ENCODE results near the gene ANKRD33B. TPM values are rescaled to one million over a fixed set of nuclear protein-coding genes. Genes with fewer than 3 reads are reported as not detected.

Gene ANKRD33B
- total RNA-seq, 1 donor from 2014 or later, result 170 TPM

- DNase-seq, result no peak
- no peaks in the 10 kb centered on the region for H3K27me3 Mint-ChIP-seq
- H3K4me3 Mint-ChIP-seq, result no peak overlapping the region
- no peaks in the 10 kb centered on the region for H3K36me3 Mint-ChIP-seq (ENCODE audit: low read depth)
- TF ChIP-seq, protein P1, sequence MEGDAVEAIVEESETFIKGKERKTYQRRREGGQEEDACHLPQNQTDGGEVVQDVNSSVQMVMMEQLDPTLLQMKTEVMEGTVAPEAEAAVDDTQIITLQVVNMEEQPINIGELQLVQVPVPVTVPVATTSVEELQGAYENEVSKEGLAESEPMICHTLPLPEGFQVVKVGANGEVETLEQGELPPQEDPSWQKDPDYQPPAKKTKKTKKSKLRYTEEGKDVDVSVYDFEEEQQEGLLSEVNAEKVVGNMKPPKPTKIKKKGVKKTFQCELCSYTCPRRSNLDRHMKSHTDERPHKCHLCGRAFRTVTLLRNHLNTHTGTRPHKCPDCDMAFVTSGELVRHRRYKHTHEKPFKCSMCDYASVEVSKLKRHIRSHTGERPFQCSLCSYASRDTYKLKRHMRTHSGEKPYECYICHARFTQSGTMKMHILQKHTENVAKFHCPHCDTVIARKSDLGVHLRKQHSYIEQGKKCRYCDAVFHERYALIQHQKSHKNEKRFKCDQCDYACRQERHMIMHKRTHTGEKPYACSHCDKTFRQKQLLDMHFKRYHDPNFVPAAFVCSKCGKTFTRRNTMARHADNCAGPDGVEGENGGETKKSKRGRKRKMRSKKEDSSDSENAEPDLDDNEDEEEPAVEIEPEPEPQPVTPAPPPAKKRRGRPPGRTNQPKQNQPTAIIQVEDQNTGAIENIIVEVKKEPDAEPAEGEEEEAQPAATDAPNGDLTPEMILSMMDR (IDR thresholded peaks at IDR 0.05), result no peak
- no peak overlapping the region for H3K27ac Mint-ChIP-seq
- ATAC-seq (ENCODE audit: low read depth), result no peak
- ChIA-PET POLR2A (interaction anchor here (0.6 to 0.8 kb wide), 3 partner anchors 9 to 61 kb away, joined by 3 to 5 read pairs (median 4); no protein-coding TSS in a partner anchor), CTCF (no interaction called here)
- intact Hi-C loops (cut with micrococcal nuclease), result loop anchor here (2.0 kb wide), 1 partner anchor 15 kb away; no protein-coding TSS in a partner anchor
- H3K4me1 Mint-ChIP-seq, result peaks cover 44% of the 10 kb centered on the region
- H3K9me3 Mint-ChIP-seq, result no peaks in the 10 kb centered on the region
These were observed 12.1 kb upstream of the ANKRD33B start for GRCh38 chr5:10551782-10552138.

GRCh38 chr5:10552183-10553143, 11.4 kb upstream of the ANKRD33B start:
- Mint-ChIP-seq H3K4me3 (peak overlapping the region; percentile 15), H3K27me3 (no peaks in the 10 kb centered on the region), H3K4me1 (peaks cover 48% of the 10 kb centered on the region), H3K9me3 (no peaks in the 10 kb centered on the region), H3K27ac (peak overlapping the region; percentile 46), H3K36me3 (ENCODE audit: low read depth) (no peaks in the 10 kb centered on the region)
- ChIA-PET CTCF (interaction anchor here (1.1 kb wide), 1 partner anchor 75 kb away, joined by 6 read pairs; no protein-coding TSS in a partner anchor), POLR2A (interaction anchor here (0.6 to 1.1 kb wide), 3 partner anchors 9 to 17 kb away, joined by 3 to 9 read pairs (median 5); partner anchors contain the start of gene ANKRD33B)
- intact Hi-C loops (cut with micrococcal nuclease), result loop anchor here (1.0 to 2.0 kb wide), 2 partner anchors 10 to 16 kb away; no protein-coding TSS in a partner anchor
- DNase-seq, result no peak
- TF ChIP-seq, protein P1 (IDR thresholded peaks at IDR 0.05), result no peak
- ATAC-seq (ENCODE audit: low read depth), result peak; percentile 87

- CTCF ChIA-PET, result no interaction called here
- TF ChIP-seq, protein P1 (IDR thresholded peaks at IDR 0.05), result no peak
- no peaks in the 10 kb centered on the region for H3K9me3 Mint-ChIP-seq
- DNase-seq (no peak), ATAC-seq (ENCODE audit: low read depth) (no peak)
- POLR2A ChIA-PET, result interaction anchor here (0.6 to 1.1 kb wide), 4 partner anchors 9 to 48 kb away, joined by 3 to 9 read pairs (median 3); partner anchors contain the start of gene ANKRD33B
- intact Hi-C loops (cut with micrococcal nuclease), result loop anchor here (1.0 to 2.0 kb wide), 2 partner anchors 9 to 17 kb away; no protein-coding TSS in a partner anchor
- H3K27ac Mint-ChIP-seq, result no peak overlapping the region
- H3K4me3 Mint-ChIP-seq, result no peak overlapping the region
- no peaks in the 10 kb centered on the region for H3K36me3 Mint-ChIP-seq (ENCODE audit: low read depth)
- no peaks in the 10 kb centered on the region for H3K27me3 Mint-ChIP-seq
- peaks cover 54% of the 10 kb centered on the region for H3K4me1 Mint-ChIP-seq
These were observed 10.4 kb upstream of the ANKRD33B start for GRCh38 chr5:10553476-10553875.

DNA sequence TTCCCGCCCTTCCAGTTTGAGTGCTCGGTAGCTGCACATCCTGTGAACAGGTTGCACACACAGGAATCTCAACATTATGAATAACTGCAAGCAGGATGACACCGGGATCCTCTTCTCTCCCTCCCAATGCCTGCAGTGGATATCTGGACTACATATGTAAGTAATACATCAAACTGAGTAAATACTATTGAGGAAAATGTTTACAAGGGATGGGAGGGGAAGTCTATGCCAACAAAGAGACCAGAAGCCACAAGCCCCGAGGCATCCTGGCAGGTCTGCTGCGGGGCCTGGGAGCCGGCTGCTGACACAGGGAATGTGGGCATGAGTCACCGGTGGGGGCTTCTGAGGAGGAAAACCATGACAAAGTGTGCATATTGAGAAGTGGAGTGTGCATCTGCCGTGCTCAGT, 8.6 kb upstream of the ANKRD33B start:
- intact Hi-C loops (cut with micrococcal nuclease), result no loop called here
- Mint-ChIP-seq H3K9me3 (no peaks in the 10 kb centered on the region), H3K27me3 (no peaks in the 10 kb centered on the region), H3K4me1 (peaks cover 64% of the 10 kb centered on the region), H3K27ac (no peak overlapping the region), H3K36me3 (ENCODE audit: low read depth) (no peaks in the 10 kb centered on the region), H3K4me3 (no peak overlapping the region)
- no peak for DNase-seq
- POLR2A ChIA-PET, result no interaction called here
- CTCF ChIA-PET, result no interaction called here
- no peak for ATAC-seq (ENCODE audit: low read depth)
- TF ChIP-seq, protein P1 (IDR thresholded peaks at IDR 0.05), result no peak

GRCh38 chr5:10556289-10556807, 7.5 kb upstream of the ANKRD33B start:
- POLR2A ChIA-PET, result interaction anchor here (1.2 kb wide), 1 partner anchor 51 kb away, joined by 5 read pairs; no protein-coding TSS in a partner anchor
- Mint-ChIP-seq H3K27ac (no peak overlapping the region), H3K4me1 (peaks cover 72% of the 10 kb centered on the region)

More at GRCh38 chr5:10556289-10556807, 7.5 kb upstream of the ANKRD33B start:
- Mint-ChIP-seq H3K4me3 (no peak overlapping the region), H3K27me3 (no peaks in the 10 kb centered on the region), H3K9me3 (no peaks in the 10 kb centered on the region), H3K36me3 (ENCODE audit: low read depth) (no peaks in the 10 kb centered on the region)
- intact Hi-C loops (cut with micrococcal nuclease), result no loop called here
- TF ChIP-seq, protein P1 (IDR thresholded peaks at IDR 0.05), result no peak
- DNase-seq (no peak), ATAC-seq (ENCODE audit: low read depth) (no peak)
- CTCF ChIA-PET, result interaction anchor here (1.9 kb wide), 1 partner anchor 72 kb away, joined by 6 read pairs; no protein-coding TSS in a partner anchor

Data from activated B cell treated with CpG ODN at 0.5 μM for 24 hours (primary cell).